Fibroblast of villous mesenchyme (primary cell): ENCODE measurements around the gene LSM4. TPM values are rescaled to one million over a fixed set of nuclear protein-coding genes. Genes with fewer than 3 reads are reported as not detected.

Source experiments
- DNase-seq: peaks from one replicate; pipeline ENCODE4 v3.0.0-alpha.2; 2010; ENCODE audit warnings: low read depth
- H3K4me3 ChIP-seq: 2 replicates; pipeline ENCODE4 v1.5.1; 2011; ENCODE audit warnings: low read depth, mild to moderate bottlenecking, low read length
- CTCF ChIP-seq: IDR thresholded peaks from 2 replicates; pipeline ENCODE4 v1.5.1; 2012; ENCODE audit warnings: low read depth, mild to moderate bottlenecking, low read length; ENCODE audit not compliant: insufficient read depth
- total RNA-seq: library from RNA; depleted of rRNA; stranded (reverse); fragments of >200 nt; gene quantifications from 2 replicates; pipeline ENCODE4 v1.2.3, GENCODE V29; 2012

Gene LSM4
- total RNA-seq, 1 donor: 131 TPM

DNA sequence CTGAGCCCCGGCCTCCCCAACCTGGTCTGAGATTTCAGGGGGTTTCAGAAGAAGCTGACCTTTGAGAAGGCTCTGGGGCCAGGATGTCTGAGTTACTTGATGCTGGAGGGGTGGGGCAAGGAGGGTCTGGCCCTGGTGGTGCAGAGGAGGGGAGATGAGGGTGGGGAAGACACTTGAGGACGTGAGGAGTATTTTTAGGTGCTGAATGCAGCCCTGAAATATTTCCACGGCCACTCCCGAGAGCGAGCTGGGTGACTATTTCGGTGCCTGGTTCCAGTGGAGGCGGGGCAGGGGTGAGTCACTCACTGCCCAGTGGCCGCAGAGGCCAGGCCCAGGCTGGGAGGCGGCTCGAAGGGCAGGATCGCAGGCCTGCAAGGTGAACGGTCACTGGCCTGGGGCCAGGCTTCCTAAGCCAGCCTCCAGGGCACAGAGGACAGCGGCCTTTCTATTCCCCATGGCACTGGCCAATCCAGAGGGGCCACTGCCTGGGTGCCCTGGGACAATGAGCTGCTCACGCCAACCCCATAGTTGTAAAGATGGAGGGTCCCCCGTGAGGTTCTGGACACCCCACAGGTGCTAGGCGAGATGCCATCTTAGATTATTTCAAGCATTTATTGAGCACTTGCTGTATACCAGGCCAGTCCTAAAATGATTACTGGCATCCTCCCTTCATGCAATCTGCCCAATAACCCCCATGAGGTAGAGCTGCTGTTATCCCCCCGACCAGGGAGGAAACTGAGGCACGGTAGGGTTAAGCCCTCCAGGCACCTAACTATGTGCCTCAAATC lies 21.8 kb downstream of the LSM4 start:
- H3K4me3 ChIP-seq: no peak overlapping the region
- no peak for TF ChIP-seq CTCF
- DNase-seq: peak; percentile 70

GRCh38 chr19:18299654-18300053 lies 23.2 kb downstream of the LSM4 start:
- no peak for TF ChIP-seq CTCF
- no peak overlapping the region for H3K4me3 ChIP-seq

GRCh38 chr19:18298601-18299000 lies 24.3 kb downstream of the LSM4 start:
- DNase-seq: no peak
- no peak overlapping the region for H3K4me3 ChIP-seq
- no peak for TF ChIP-seq CTCF

More at GRCh38 chr19:18299654-18300053, 23.2 kb downstream of the LSM4 start:
- no peak for DNase-seq

DNA sequence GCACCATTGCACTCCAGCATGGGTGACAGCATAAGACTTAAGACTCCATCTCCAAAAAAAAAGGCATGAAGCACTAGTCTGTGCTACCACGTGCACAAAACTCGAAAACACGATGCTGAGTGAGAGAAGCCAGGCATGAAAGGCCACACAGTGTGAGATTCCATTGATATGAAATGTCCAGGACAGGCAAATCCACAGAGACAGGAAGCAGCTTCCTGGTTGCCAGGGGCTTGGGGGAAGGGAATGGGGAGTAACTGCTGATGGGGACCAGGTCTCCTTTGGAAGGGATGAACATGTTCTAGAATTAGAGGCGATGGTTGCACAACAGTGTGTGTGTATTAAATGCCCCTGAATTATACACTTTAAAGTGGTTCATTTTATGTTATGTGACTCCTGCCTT lies 25.6 kb downstream of the LSM4 start:
- DNase-seq: peak; percentile 82
- no peak overlapping the region for H3K4me3 ChIP-seq
- TF ChIP-seq CTCF: no peak

DNA sequence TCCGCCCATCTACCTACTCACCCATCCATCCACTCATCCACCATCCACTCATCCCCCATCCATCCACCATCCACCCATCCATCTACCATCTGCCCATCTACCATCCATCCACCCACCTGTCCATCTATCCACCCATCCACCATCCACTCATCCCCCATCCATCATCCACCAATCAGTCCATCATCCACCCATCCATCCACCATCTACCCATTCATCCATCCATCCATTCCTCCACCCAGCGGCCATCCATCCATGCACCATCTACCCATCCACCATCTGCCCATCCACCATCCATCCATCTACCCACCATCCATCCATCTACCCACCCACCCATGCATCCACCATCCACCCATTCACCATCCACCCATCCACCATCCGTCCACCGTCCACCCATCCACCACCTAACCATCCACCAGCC lies 27.8 kb downstream of the LSM4 start:
- TF ChIP-seq CTCF: no peak
- DNase-seq: no peak
- no peak overlapping the region for H3K4me3 ChIP-seq

DNA sequence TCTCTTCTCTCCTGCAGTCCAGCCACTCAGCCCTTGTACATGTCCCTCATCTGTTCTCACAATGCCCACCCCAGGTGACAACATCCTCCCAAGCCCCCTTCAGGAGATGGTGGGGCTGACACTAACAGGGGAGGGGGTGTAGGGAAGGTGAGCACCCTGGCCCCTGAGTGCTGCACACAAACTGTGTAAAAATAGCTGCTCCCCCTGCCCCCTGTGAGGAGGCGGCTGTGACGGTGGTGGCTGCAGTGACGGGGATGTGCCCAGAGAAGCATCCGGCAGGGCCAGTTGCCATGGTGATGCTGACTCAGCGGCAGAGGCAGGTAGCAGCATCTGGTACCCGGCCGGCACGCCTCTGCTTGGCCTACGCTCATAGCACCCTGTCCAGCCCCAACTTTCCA lies 28.4 kb downstream of the LSM4 start:
- H3K4me3 ChIP-seq: no peak overlapping the region
- TF ChIP-seq CTCF: no peak
- DNase-seq: no peak
